IPS-NIHi7 (cell line): ENCODE measurements around the gene ANKRD16.
"Not testable (repeated sequence)": the region's sequence is repeated elsewhere in the genome, so short reads cannot be mapped to it uniquely, and the experiment has no call there.

ENCODE experiments used
- DNase-seq: peaks from one replicate; pipeline ENCODE4 v3.0.0; 2012; ENCODE audit warnings: mixed read lengths; ENCODE audit errors: extremely low spot score

Gene ANKRD16

GRCh38 chr10:5889624-5890451 lies at the start of gene ANKRD16, which contains the start of gene FBH1:
Gene ANKRD16, minus strand, starts transcription at chr10:5889893. Its CDS starts 539 bp downstream, at chr10:5889354.
Gene FBH1, plus strand, starts transcription at chr10:5890243. Its CDS starts 103 bp downstream, at chr10:5890346.
- peak; percentile 99 for DNase-seq

- DNase-seq = no peak
These were observed 48.6 kb upstream of the ANKRD16 start for GRCh38 chr10:5938291-5938690.

GRCh38 chr10:5937016-5937415 lies 47.3 kb upstream of the ANKRD16 start:
- DNase-seq = no peak

- no peak for DNase-seq
These were observed 45.9 kb upstream of the ANKRD16 start for GRCh38 chr10:5935628-5936027.

- DNase-seq = no peak
These were observed 44.3 kb upstream of the ANKRD16 start for GRCh38 chr10:5933909-5934546.

- DNase-seq = no peak
These were observed 42.7 kb upstream of the ANKRD16 start for GRCh38 chr10:5932345-5932744.

- DNase-seq = no peak
These were observed 40.6 kb upstream of the ANKRD16 start for GRCh38 chr10:5930272-5930671.

GRCh38 chr10:5929442-5929841 lies 39.7 kb upstream of the ANKRD16 start:
- no peak for DNase-seq

- no peak for DNase-seq
These were observed 37.6 kb upstream of the ANKRD16 start for GRCh38 chr10:5927306-5927705.

- no peak for DNase-seq
These were observed 35.2 kb upstream of the ANKRD16 start for GRCh38 chr10:5924889-5925288.

- no peak for DNase-seq
These were observed 32.1 kb upstream of the ANKRD16 start for GRCh38 chr10:5921746-5922145.

- DNase-seq = no peak
These were observed 29.9 kb upstream of the ANKRD16 start for GRCh38 chr10:5919568-5919967.

GRCh38 chr10:5918763-5919162 lies 29.1 kb upstream of the ANKRD16 start:
- no peak for DNase-seq

- DNase-seq = no peak
These were observed 27.6 kb upstream of the ANKRD16 start for GRCh38 chr10:5917305-5917704.

GRCh38 chr10:5915451-5915850 lies 25.8 kb upstream of the ANKRD16 start:
- DNase-seq = no peak

GRCh38 chr10:5913736-5914135 lies 24.0 kb upstream of the ANKRD16 start:
- DNase-seq = no peak

GRCh38 chr10:5911670-5912069 lies 22.0 kb upstream of the ANKRD16 start:
- DNase-seq = no peak

GRCh38 chr10:5910323-5911100 lies 20.8 kb upstream of the ANKRD16 start:
- no peak for DNase-seq

- not testable (repeated sequence) for DNase-seq
These were observed 19.0 kb upstream of the ANKRD16 start for GRCh38 chr10:5908676-5909075.

- no peak for DNase-seq
These were observed 17.0 kb upstream of the ANKRD16 start for GRCh38 chr10:5906651-5907050.

GRCh38 chr10:5905854-5906507 lies 16.3 kb upstream of the ANKRD16 start:
- no peak for DNase-seq

- no peak for DNase-seq
These were observed 14.5 kb upstream of the ANKRD16 start for GRCh38 chr10:5904227-5904626.
